GM18505 (cell line): Measurements from ENCODE around the gene TMEM205.
"Not testable (repeated sequence)": the region's sequence is repeated elsewhere in the genome, so short reads cannot be mapped to it uniquely, and the experiment has no call there.

Experiments
- ATAC-seq: cut with Tn5 transposase; IDR thresholded peaks from one replicate; pipeline ENCODE4 v1.9.1; 2021; ENCODE audit not compliant: unreplicated experiment
- POLR2A ChIP-seq: IDR thresholded peaks from 4 replicates; pipeline ENCODE4 v1.6.1; 2011; ENCODE audit warnings: borderline replicate concordance; ENCODE audit not compliant: insufficient read depth, insufficient read length; ENCODE audit errors: extremely low read depth

The TMEM205 gene

GRCh38 chr19:11346104-11346940 is at the start of gene TMEM205, which contains the start of gene CCDC159:
Gene TMEM205, minus strand, starts transcription at chr19:11346268. Its CDS starts 649 bp downstream, at chr19:11345619.
Gene CCDC159, plus strand, starts transcription at chr19:11346519. Its CDS starts 88 bp downstream, at chr19:11346607.
- ATAC-seq = peak; percentile 79
- TF ChIP-seq POLR2A = peak; percentile 59

GRCh38 chr19:11390933-11391680 is 45.0 kb upstream of the TMEM205 start:
- no peak for TF ChIP-seq POLR2A
- no peak for ATAC-seq

- ATAC-seq = no peak
- no peak for TF ChIP-seq POLR2A
Measured at GRCh38 chr19:11390359-11390758, 44.3 kb upstream of the TMEM205 start.

- TF ChIP-seq POLR2A = no peak
- no peak for ATAC-seq
Measured at GRCh38 chr19:11387162-11388034, 41.3 kb upstream of the TMEM205 start.

GRCh38 chr19:11384778-11385129 is 38.7 kb upstream of the TMEM205 start:
- no peak for ATAC-seq
- TF ChIP-seq POLR2A = no peak

GRCh38 chr19:11383706-11384048 is 37.6 kb upstream of the TMEM205 start:
- no peak for ATAC-seq

GRCh38 chr19:11382898-11383705 is 37.0 kb upstream of the TMEM205 start:
- TF ChIP-seq POLR2A = no peak
- no peak for ATAC-seq

More at GRCh38 chr19:11383706-11384048, 37.6 kb upstream of the TMEM205 start:
- no peak for TF ChIP-seq POLR2A

GRCh38 chr19:11380653-11381537 is 34.8 kb upstream of the TMEM205 start:
- ATAC-seq = peak; percentile 76
- peak; percentile 88 for TF ChIP-seq POLR2A

GRCh38 chr19:11379857-11380350 is 33.8 kb upstream of the TMEM205 start:
- ATAC-seq = no peak
- TF ChIP-seq POLR2A = no peak

- ATAC-seq = not testable (repeated sequence)
Measured at GRCh38 chr19:11379269-11379845, 33.3 kb upstream of the TMEM205 start.
